ENCODE data around the gene TBC1D1. TPM values are rescaled to one million over a fixed set of nuclear protein-coding genes. Genes with fewer than 3 reads are reported as not detected.

The TBC1D1 gene
- total RNA-seq, 1 donor from 2014 or later, result 133 TPM

DNA sequence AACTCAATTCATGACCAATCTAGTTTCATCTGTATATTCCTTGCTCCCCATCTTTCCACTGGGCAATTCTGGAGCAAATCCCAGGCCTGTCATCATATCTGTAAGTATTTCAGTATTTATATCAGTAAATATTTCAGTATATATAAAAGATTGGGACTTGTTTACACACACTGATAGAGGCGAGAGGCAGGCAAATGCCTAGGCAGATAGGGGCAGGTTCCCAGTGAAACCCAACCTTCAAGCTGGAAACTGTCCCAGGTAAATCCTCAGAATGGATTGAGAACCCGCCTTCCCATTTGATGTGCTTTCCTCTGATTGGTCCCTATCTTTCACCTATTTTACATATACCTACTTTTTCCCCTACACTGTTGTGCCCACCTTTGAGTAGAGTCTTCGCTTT lies 23.8 kb upstream of the TBC1D1 start:
- no peak for DNase-seq (ENCODE audit: low read depth)
- H3K36me3 ChIP-seq (ENCODE audit: control insufficient read depth, insufficient read depth, low read length), result no peaks in the 10 kb centered on the region
- H3K4me3 ChIP-seq (ENCODE audit: low read depth, low read length), result no peak overlapping the region
- no peaks in the 10 kb centered on the region for H3K27me3 ChIP-seq (ENCODE audit: control insufficient read depth, insufficient read depth, low read length)
- TF ChIP-seq, protein P1, sequence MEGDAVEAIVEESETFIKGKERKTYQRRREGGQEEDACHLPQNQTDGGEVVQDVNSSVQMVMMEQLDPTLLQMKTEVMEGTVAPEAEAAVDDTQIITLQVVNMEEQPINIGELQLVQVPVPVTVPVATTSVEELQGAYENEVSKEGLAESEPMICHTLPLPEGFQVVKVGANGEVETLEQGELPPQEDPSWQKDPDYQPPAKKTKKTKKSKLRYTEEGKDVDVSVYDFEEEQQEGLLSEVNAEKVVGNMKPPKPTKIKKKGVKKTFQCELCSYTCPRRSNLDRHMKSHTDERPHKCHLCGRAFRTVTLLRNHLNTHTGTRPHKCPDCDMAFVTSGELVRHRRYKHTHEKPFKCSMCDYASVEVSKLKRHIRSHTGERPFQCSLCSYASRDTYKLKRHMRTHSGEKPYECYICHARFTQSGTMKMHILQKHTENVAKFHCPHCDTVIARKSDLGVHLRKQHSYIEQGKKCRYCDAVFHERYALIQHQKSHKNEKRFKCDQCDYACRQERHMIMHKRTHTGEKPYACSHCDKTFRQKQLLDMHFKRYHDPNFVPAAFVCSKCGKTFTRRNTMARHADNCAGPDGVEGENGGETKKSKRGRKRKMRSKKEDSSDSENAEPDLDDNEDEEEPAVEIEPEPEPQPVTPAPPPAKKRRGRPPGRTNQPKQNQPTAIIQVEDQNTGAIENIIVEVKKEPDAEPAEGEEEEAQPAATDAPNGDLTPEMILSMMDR (IDR thresholded peaks at IDR 0.05; ENCODE audit: insufficient read depth, low read length, poor library complexity, severe bottlenecking), result no peak

DNA sequence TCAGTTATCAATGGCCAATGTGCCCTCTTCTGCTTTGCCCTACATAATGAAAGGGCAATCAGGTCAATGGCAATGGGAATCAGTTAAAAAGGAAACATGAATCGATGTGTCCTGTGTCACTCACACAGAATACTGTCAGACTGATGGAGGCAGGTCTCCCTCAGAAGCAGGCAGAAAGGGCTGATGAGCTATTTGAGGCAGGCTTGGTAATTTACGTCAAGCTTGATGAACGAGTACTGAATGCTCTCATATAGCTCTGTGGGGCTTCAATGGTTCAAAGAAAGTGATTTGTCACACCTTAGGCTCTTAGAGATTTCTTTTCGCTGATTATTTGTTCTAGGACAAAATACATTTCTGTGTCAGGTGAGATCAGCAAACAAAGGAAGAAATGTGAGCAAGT lies 22.6 kb upstream of the TBC1D1 start:
- Histone ChIP-seq H3K4me3 (ENCODE audit: low read depth, low read length) (no peak overlapping the region), H3K27me3 (ENCODE audit: control insufficient read depth, insufficient read depth, low read length) (no peaks in the 10 kb centered on the region), H3K36me3 (ENCODE audit: control insufficient read depth, insufficient read depth, low read length) (no peaks in the 10 kb centered on the region)
- TF ChIP-seq, protein P1 (IDR thresholded peaks at IDR 0.05; ENCODE audit: insufficient read depth, low read length, poor library complexity, severe bottlenecking), result no peak
- DNase-seq (ENCODE audit: low read depth), result no peak

DNA sequence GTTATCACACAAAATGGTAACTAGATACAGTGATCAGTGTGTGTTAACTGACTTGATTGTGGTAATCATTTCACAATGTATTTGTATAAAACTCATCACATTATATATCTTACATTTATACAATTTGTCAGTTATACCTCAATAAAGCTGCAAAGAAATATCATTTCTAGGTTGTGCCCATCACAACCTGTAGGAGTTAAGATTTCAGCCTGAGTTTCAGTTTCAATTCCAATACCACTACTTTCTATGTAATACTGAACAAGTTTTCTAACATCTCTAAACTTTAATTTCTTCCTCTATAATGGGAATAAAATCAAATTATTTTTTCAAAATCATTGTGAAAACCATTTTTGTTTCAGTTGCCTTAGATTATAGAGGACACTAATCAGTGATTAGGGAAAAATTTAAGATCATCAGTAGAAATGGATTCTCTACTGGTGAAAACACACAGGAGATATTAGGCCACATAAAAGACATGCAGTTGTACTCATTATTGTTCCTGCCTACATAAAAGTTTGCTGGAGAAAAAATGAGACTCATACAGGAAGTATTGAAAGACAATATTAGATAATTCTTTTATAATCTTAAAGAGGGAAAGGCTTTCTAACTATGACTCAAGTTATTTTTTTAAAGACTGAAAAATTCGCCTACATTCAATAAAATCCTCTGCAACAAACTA lies 18.4 kb upstream of the TBC1D1 start:
- Histone ChIP-seq H3K27me3 (ENCODE audit: control insufficient read depth, insufficient read depth, low read length) (no peaks in the 10 kb centered on the region), H3K4me3 (ENCODE audit: low read depth, low read length) (no peak overlapping the region), H3K36me3 (ENCODE audit: control insufficient read depth, insufficient read depth, low read length) (no peaks in the 10 kb centered on the region)
- DNase-seq (ENCODE audit: low read depth), result no peak
- TF ChIP-seq, protein P1 (IDR thresholded peaks at IDR 0.05; ENCODE audit: insufficient read depth, low read length, poor library complexity, severe bottlenecking), result no peak

DNA sequence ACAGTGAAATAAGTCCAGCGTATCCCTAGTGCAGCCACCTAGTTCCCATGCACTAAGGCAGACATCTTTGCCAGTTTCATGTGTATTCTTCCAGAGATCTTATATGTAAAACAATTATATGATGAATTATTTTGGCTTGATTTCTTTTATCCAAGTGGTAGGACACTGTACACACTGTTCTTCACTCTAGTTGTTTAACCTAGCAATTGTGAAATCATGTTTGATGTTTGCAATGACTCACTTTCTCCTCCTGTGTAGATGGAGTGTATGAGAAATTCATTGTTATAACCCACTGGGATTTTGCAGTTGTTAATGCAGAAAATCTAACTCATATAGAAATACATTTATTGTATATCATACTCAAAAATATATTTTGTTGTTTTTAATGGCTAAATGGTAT lies 17.5 kb upstream of the TBC1D1 start:
- Histone ChIP-seq H3K27me3 (ENCODE audit: control insufficient read depth, insufficient read depth, low read length) (no peaks in the 10 kb centered on the region), H3K36me3 (ENCODE audit: control insufficient read depth, insufficient read depth, low read length) (no peaks in the 10 kb centered on the region), H3K4me3 (ENCODE audit: low read depth, low read length) (no peak overlapping the region)
- TF ChIP-seq, protein P1 (IDR thresholded peaks at IDR 0.05; ENCODE audit: insufficient read depth, low read length, poor library complexity, severe bottlenecking), result no peak
- DNase-seq (ENCODE audit: low read depth), result peak; percentile 16

DNA sequence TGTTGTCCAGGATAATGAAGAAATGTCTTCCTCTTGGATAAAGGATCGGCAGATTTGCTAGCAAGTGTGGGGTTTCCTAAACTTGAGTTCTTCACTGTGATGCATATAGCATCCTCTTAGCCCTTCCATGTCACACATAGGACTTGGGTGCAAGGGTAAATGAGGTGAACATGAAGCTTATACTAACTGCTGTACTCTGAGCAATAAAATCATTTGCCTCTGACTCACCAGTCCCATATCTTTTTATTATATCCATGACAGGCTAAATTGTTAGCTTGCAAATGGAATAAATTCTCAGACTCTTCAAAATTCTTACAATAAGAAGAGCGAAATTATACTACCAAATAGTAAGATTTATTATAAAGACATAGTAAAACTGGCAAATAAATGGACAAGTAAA lies 14.7 kb upstream of the TBC1D1 start:
- H3K36me3 ChIP-seq (ENCODE audit: control insufficient read depth, insufficient read depth, low read length), result no peaks in the 10 kb centered on the region
- no peaks in the 10 kb centered on the region for H3K27me3 ChIP-seq (ENCODE audit: control insufficient read depth, insufficient read depth, low read length)
- TF ChIP-seq, protein P1 (IDR thresholded peaks at IDR 0.05; ENCODE audit: insufficient read depth, low read length, poor library complexity, severe bottlenecking), result no peak
- no peak for DNase-seq (ENCODE audit: low read depth)
- no peak overlapping the region for H3K4me3 ChIP-seq (ENCODE audit: low read depth, low read length)

DNA sequence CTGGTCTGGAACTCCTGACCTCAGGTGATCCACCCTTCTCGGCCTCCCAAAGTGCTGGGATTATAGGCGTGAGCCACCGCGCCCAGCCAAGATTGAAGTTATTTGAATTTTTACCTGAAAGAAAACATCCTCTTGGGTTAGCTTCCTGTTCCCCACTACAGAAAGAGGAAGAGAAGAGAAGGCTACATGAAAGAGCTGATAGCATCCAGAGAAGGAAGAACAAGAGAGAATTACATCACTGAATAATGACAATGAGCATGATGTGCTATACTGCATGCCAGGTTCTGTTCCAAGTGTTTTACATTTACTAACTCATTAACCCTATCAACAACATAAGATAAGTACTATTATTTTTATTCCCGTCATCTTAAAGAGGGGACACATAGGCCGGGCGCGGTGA lies 11.5 kb upstream of the TBC1D1 start:
- Histone ChIP-seq H3K4me3 (ENCODE audit: low read depth, low read length) (no peak overlapping the region), H3K27me3 (ENCODE audit: control insufficient read depth, insufficient read depth, low read length) (no peaks in the 10 kb centered on the region), H3K36me3 (ENCODE audit: control insufficient read depth, insufficient read depth, low read length) (no peaks in the 10 kb centered on the region)
- no peak for DNase-seq (ENCODE audit: low read depth)
- TF ChIP-seq, protein P1 (IDR thresholded peaks at IDR 0.05; ENCODE audit: insufficient read depth, low read length, poor library complexity, severe bottlenecking), result no peak
